HCT116 (cell line): ENCODE measurements around the gene ICAM4. TPM values are rescaled to one million over a fixed set of nuclear protein-coding genes. Genes with fewer than 3 reads are reported as not detected.

Experiments used
- ATAC-seq: fragments of 200-7000 bp; cut with Tn5 transposase; 2 replicates; pipeline ENCODE4 v1.9.1; 2020; ENCODE audit warnings: mild to moderate bottlenecking, moderate library complexity
- BruUV-seq: library from RNA; stranded (reverse); fragments of 400-500 nt; replicated peaks from 2 replicates; lab custom pipeline; 2021; lab: Mats Ljungman, UMichigan
- CTCF ChIA-PET: fragments of 300-600 bp; sonication (Branson Sonifier 250); formaldehyde crosslinking; loops from one replicate; lab custom pipeline; 2021; ENCODE audit warnings: antibody characterized with exemption; lab: Charles Lee
- POLR2A ChIA-PET: fragments of 300-600, 350-600 bp; sonication (Branson Sonifier 250); formaldehyde crosslinking; loops from one replicate; lab custom pipeline; 2021; ENCODE audit warnings: antibody characterized with exemption; lab: Charles Lee
- RAD21 ChIA-PET, 2 experiments: fragments of 300-600 bp; sonication (Branson Sonifier 250); formaldehyde crosslinking; loops; one replicate each; lab custom pipeline; 2023; ENCODE audit warnings: low total read pairs in 2 of 2; ENCODE audit not compliant: uncharacterized antibody in 2 of 2, unreplicated experiment in 2 of 2, low non-redundant PET in 1 of 2; lab: Charles Lee
- DNase-seq: peaks from one replicate; pipeline ENCODE4 v3.0.0-alpha.2; 2010; ENCODE audit warnings: low read depth, low spot score
- H2AFZ ChIP-seq: fragments of 200-600 bp; shearing (Covaris generic), sonication (generic); 2 replicates; pipeline ENCODE4 v1.6.1; 2017; ENCODE audit warnings: low read depth, mixed run types, mixed read lengths, antibody characterized with exemption, low read length; ENCODE audit not compliant: poor library complexity, severe bottlenecking
- H3K27ac ChIP-seq: 2 replicates; pipeline ENCODE4 v1.5.1; 2012; ENCODE audit warnings: low read depth, low read length
- H3K27me3 ChIP-seq: fragments of 200-600 bp; sonication (generic); 2 replicates; pipeline ENCODE4 v1.6.1; 2016; ENCODE audit warnings: mixed run types, low read length, mixed read lengths; ENCODE audit not compliant: insufficient read depth
- H3K36me3 ChIP-seq, 2 experiments: fragments of 200-500 bp in 1 of 2; fragments of 200-600 bp in 1 of 2; sonication (Bioruptor generic) in 1 of 2; sonication (generic) in 1 of 2; 2 replicates each; pipeline versions ENCODE4 v1.5.1 to v1.6.1; 2014 to 2016; ENCODE audit warnings: low read length in 2 of 2, inconsistent platforms in 1 of 2, mixed read lengths in 1 of 2, mixed run types in 1 of 2; ENCODE audit not compliant: insufficient read depth in 2 of 2, control insufficient read depth in 1 of 2
- H3K4me1 ChIP-seq, 2 experiments: fragments of 200-600 bp in 1 of 2; sonication (generic) in 1 of 2; 2 replicates each; pipeline versions ENCODE4 v1.5.1 to v1.6.1; 2012 to 2017; ENCODE audit warnings: low read length in 2 of 2, inconsistent platforms in 1 of 2, mild to moderate bottlenecking in 1 of 2, mixed read lengths in 1 of 2, mixed run types in 1 of 2, moderate library complexity in 1 of 2; ENCODE audit not compliant: insufficient read depth in 2 of 2, control insufficient read depth in 1 of 2
- H3K4me2 ChIP-seq: fragments of 200-600 bp; sonication (generic); 2 replicates; pipeline ENCODE4 v1.6.1; 2017; ENCODE audit warnings: mixed run types, low read length, mixed read lengths
- H3K4me3 ChIP-seq, 2 experiments: fragments of 200-600 bp in 1 of 2; sonication (generic) in 1 of 2; replicated peaks in 1 of 2; 2 replicates each; pipeline ENCODE4 v1.5.1; 2011 to 2016; ENCODE audit warnings: low read length in 2 of 2, control low read depth in 1 of 2, low read depth in 1 of 2, mild to moderate bottlenecking in 1 of 2, mixed read lengths in 1 of 2, mixed run types in 1 of 2
- H3K79me2 ChIP-seq: fragments of 200-600 bp; sonication (generic); 2 replicates; pipeline ENCODE4 v1.6.1; 2017; ENCODE audit warnings: mild to moderate bottlenecking, mixed run types, low read length, moderate library complexity, mixed read lengths; ENCODE audit not compliant: insufficient read depth
- H3K9ac ChIP-seq: fragments of 200-600 bp; sonication (generic); 2 replicates; pipeline ENCODE4 v1.6.1; 2016; ENCODE audit warnings: low read length, mixed read lengths
- H3K9me2 ChIP-seq: fragments of 200-600 bp; sonication (generic), shearing (Covaris generic); 2 replicates; pipeline ENCODE4 v1.6.1; 2017; ENCODE audit warnings: mixed run types, mild to moderate bottlenecking, moderate library complexity; ENCODE audit not compliant: insufficient read depth
- H3K9me3 ChIP-seq, 2 experiments: fragments of 200-500 bp in 1 of 2; fragments of 200-600 bp in 1 of 2; sonication (Bioruptor generic) in 1 of 2; sonication (generic) in 1 of 2; 2 replicates each; pipeline ENCODE4 v1.6.1; 2014 to 2017; ENCODE audit warnings: low read length in 2 of 2, mixed read lengths in 2 of 2, inconsistent platforms in 1 of 2, low read depth in 1 of 2, mild to moderate bottlenecking in 1 of 2, mixed run types in 1 of 2, moderate library complexity in 1 of 2; ENCODE audit not compliant: control insufficient read depth in 1 of 2, insufficient read depth in 1 of 2
- H4K20me1 ChIP-seq: fragments of 200-600 bp; sonication (generic), shearing (Covaris generic); 2 replicates; pipeline ENCODE4 v1.6.1; 2017; ENCODE audit warnings: mixed run types, mild to moderate bottlenecking, moderate library complexity; ENCODE audit not compliant: insufficient read depth
- ATF3 ChIP-seq: IDR thresholded peaks from 2 replicates; pipeline ENCODE4 v1.6.1; 2012
- CBX3 ChIP-seq: IDR thresholded peaks from 2 replicates; pipeline ENCODE4 v1.6.1; 2012; ENCODE audit warnings: low read depth
- CEBPB ChIP-seq: IDR thresholded peaks from 2 replicates; pipeline ENCODE4 v1.6.1; 2012; ENCODE audit warnings: low read depth
- EZH2 ChIP-seq: fragments of 200-600 bp; sonication (generic); IDR thresholded peaks from 2 replicates; pipeline ENCODE4 v1.6.1; 2017; ENCODE audit warnings: antibody characterized with exemption, mixed run types
- EZH2phosphoT487 ChIP-seq: fragments of 200-600 bp; IDR thresholded peaks from 2 replicates; pipeline ENCODE4 v1.6.1; 2018; ENCODE audit warnings: antibody characterized with exemption, borderline replicate concordance
- FOSL1 ChIP-seq: IDR thresholded peaks from 2 replicates; pipeline ENCODE4 v1.6.1; 2012; ENCODE audit warnings: low read depth
- JUND ChIP-seq: IDR thresholded peaks from 2 replicates; pipeline ENCODE4 v1.6.1; 2012
- MAX ChIP-seq: IDR thresholded peaks from 2 replicates; pipeline ENCODE4 v1.6.1; 2012
- POLR2A ChIP-seq: IDR thresholded peaks from 2 replicates; pipeline ENCODE4 v1.7.0; 2011; ENCODE audit warnings: borderline replicate concordance; ENCODE audit not compliant: insufficient read depth, insufficient read length; ENCODE audit errors: extremely low read depth
- POLR2AphosphoS5 ChIP-seq: IDR thresholded peaks from 2 replicates; pipeline ENCODE4 v1.6.1; 2011; ENCODE audit warnings: mild to moderate bottlenecking, low read depth, low read length, moderate library complexity
- RAD21 ChIP-seq: IDR thresholded peaks from 2 replicates; pipeline ENCODE4 v1.6.1; 2012; ENCODE audit warnings: low read depth, mild to moderate bottlenecking
- REST ChIP-seq: IDR thresholded peaks from 2 replicates; pipeline ENCODE4 v1.6.1; 2012; ENCODE audit warnings: low read depth
- SIN3A ChIP-seq: IDR thresholded peaks from 2 replicates; pipeline ENCODE4 v1.6.1; 2012; ENCODE audit warnings: low read depth
- ZBTB33 ChIP-seq: IDR thresholded peaks from 2 replicates; pipeline ENCODE4 v1.6.1; 2011; ENCODE audit warnings: mild to moderate bottlenecking, low read length, moderate library complexity; ENCODE audit not compliant: insufficient replicate concordance; ENCODE audit errors: extremely low read depth
- ZFX ChIP-seq: fragments of 450-650 bp; IDR thresholded peaks from 2 replicates; pipeline ENCODE4 v1.6.1; 2017
- ZNF274 ChIP-seq: fragments of 200-500 bp; sonication (Bioruptor generic); IDR thresholded peaks from 2 replicates; pipeline ENCODE4 v1.6.1; 2014; ENCODE audit warnings: mild to moderate bottlenecking, low read depth, low read length, inconsistent platforms
- intact Hi-C: fragments of 100-400 bp; cut with micrococcal nuclease; formaldehyde crosslinking; loops from 2 replicates; pipeline ENCODE4 v1.10.0; 2022
- total RNA-seq: library from RNA; stranded (reverse); gene quantifications from one replicate; pipeline ENCODE4 v1.2.1, GENCODE V29; 2021; ENCODE audit not compliant: unreplicated experiment

The ICAM4 gene
- total RNA-seq, 1 experiment from 2014 or later = not detected

GRCh38 chr19:10255358-10255757, 31.4 kb upstream of the ICAM4 start:
- TSS peak; percentile 3 for BruUV-seq
- no peaks in the 10 kb centered on the region for H3K9me2 ChIP-seq
- H3K9me3 ChIP-seq = no peaks in the 10 kb centered on the region
- RAD21 ChIA-PET = no interaction called here
- no peak overlapping the region for H3K9ac ChIP-seq
- no peak overlapping the region for H3K4me3 ChIP-seq
- POLR2A ChIA-PET = no interaction called here
- no peak overlapping the region for H2AFZ ChIP-seq
- peaks cover 28% of the 10 kb centered on the region for H3K79me2 ChIP-seq
- H4K20me1 ChIP-seq = no peaks in the 10 kb centered on the region; the same call in 1 of the 2 replicates
- H3K4me1 ChIP-seq = peaks cover 11 to 33% of the 10 kb centered on the region in 2 experiments
- H3K27ac ChIP-seq = no peak overlapping the region
- no peak for ATAC-seq
- H3K27me3 ChIP-seq = no peaks in the 10 kb centered on the region
- TF ChIP-seq CBX3 (no peak), RAD21 (no peak), FOSL1 (no peak), ZBTB33 (no peak), ATF3 (no peak), EZH2 (no peak), POLR2AphosphoS5 (no peak), SIN3A (no peak), REST (no peak), POLR2A (no peak), EZH2phosphoT487 (no peak), ZNF274 (no peak), ZFX (no peak), CEBPB (no peak), MAX (no peak), JUND (no peak)
- H3K4me2 ChIP-seq = no peak overlapping the region
- peaks cover 19 to 28% of the 10 kb centered on the region in 2 experiments for H3K36me3 ChIP-seq
- CTCF ChIA-PET = no interaction called here
- no peak for DNase-seq
- intact Hi-C loops = no loop called here
